Dendritic cell treated with granulocyte-macrophage colony-stimulating factor and Interleukin-4, amounts not matched to agents 40 ng/mL and 50 ng/mL, for 4 days (primary cell): ENCODE data around the gene GIMD1.

ENCODE experiments used
- H3K27ac Mint-ChIP-seq: one replicate; pipeline ENCODE4 v1.8.0; 2022; ENCODE audit warnings: mild to moderate bottlenecking, mixed read lengths
- H3K27me3 Mint-ChIP-seq: one replicate; pipeline ENCODE4 v1.8.0; 2022; ENCODE audit warnings: mild to moderate bottlenecking, mixed read lengths
- H3K36me3 Mint-ChIP-seq: one replicate; pipeline ENCODE4 v1.8.0; 2022; ENCODE audit warnings: low read depth, mixed read lengths
- H3K4me1 Mint-ChIP-seq: one replicate; pipeline ENCODE4 v1.8.0; 2022; ENCODE audit warnings: low read depth, mixed read lengths
- H3K4me3 Mint-ChIP-seq: one replicate; pipeline ENCODE4 v1.8.0; 2022; ENCODE audit warnings: mild to moderate bottlenecking, moderate library complexity, mixed read lengths
- H3K9me3 Mint-ChIP-seq: one replicate; pipeline ENCODE4 v1.8.0; 2022; ENCODE audit warnings: mixed read lengths
- intact Hi-C: fragments of 100-400 bp; cut with micrococcal nuclease; formaldehyde crosslinking; loops from one replicate; pipeline ENCODE4 v1.15.0; 2022

GIMD1 gene

GRCh38 chr4:106315968-106316772 lies 52.4 kb downstream of the GIMD1 start, which contains the start of the genes AIMP1 and TBCK:
Gene AIMP1, plus strand, starts transcription at chr4:106316550. Its CDS starts 8,460 bp downstream, at chr4:106325010.
Gene TBCK, minus strand, starts transcription at chr4:106316209. Its CDS starts 7,249 bp downstream, at chr4:106308960.
- H3K27me3 Mint-ChIP-seq, result no peaks in the 10 kb centered on the region
- no peaks in the 10 kb centered on the region for H3K9me3 Mint-ChIP-seq
- H3K4me3 Mint-ChIP-seq, result peak within 1 kb of the TSS; percentile 69
- no peak within 1 kb of the TSS for H3K27ac Mint-ChIP-seq
- peaks cover 16% of the 10 kb centered on the region for H3K4me1 Mint-ChIP-seq
- peaks cover 11% of the 10 kb centered on the region for H3K36me3 Mint-ChIP-seq
- intact Hi-C loops, result loop anchor here (5.0 kb wide), 1 partner anchor 609 kb away; the partner anchor contains the start of genes GSTCD and INTS12

DNA sequence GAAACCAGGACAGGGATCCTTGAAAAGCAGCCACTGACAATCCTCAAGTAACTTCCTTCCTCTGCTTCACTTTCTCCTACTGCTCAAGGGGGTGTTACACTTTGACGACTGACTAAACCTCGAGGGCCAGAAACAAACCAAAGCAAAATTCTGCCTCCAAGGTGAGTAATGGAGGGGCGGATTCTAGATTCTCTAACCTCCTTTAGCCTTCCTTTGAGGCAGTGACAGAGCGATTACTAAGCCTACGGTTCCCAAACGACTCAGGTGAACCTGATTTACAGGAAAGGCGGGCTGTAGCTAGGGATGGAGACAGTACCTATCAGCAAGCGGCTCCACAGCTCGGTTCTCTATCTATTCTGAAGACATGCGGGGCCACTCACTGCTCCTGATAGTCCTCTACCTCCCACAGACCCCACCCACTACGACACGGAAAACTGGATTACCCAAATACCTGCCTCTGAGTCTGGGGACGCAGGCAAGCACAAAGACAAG lies 53.1 kb downstream of the GIMD1 start:
- intact Hi-C loops, result loop anchor here (5.0 kb wide), 1 partner anchor 608 kb away; the partner anchor contains the start of genes GSTCD and INTS12
- H3K4me3 Mint-ChIP-seq, result no peak overlapping the region
- H3K27me3 Mint-ChIP-seq, result no peaks in the 10 kb centered on the region
- H3K9me3 Mint-ChIP-seq, result no peaks in the 10 kb centered on the region
- H3K4me1 Mint-ChIP-seq, result peaks cover 16% of the 10 kb centered on the region
- no peak overlapping the region for H3K27ac Mint-ChIP-seq
- H3K36me3 Mint-ChIP-seq, result peaks cover 4% of the 10 kb centered on the region

GRCh38 chr4:106314960-106315359 lies 53.6 kb downstream of the GIMD1 start:
- no peaks in the 10 kb centered on the region for H3K27me3 Mint-ChIP-seq
- no peak overlapping the region for H3K27ac Mint-ChIP-seq
- intact Hi-C loops, result loop anchor here (5.0 kb wide), 1 partner anchor 608 kb away; the partner anchor contains the start of genes GSTCD and INTS12
- peak overlapping the region; percentile 69 for H3K4me3 Mint-ChIP-seq
- H3K36me3 Mint-ChIP-seq, result no peaks in the 10 kb centered on the region
- H3K4me1 Mint-ChIP-seq, result peaks cover 16% of the 10 kb centered on the region
- H3K9me3 Mint-ChIP-seq, result no peaks in the 10 kb centered on the region

DNA sequence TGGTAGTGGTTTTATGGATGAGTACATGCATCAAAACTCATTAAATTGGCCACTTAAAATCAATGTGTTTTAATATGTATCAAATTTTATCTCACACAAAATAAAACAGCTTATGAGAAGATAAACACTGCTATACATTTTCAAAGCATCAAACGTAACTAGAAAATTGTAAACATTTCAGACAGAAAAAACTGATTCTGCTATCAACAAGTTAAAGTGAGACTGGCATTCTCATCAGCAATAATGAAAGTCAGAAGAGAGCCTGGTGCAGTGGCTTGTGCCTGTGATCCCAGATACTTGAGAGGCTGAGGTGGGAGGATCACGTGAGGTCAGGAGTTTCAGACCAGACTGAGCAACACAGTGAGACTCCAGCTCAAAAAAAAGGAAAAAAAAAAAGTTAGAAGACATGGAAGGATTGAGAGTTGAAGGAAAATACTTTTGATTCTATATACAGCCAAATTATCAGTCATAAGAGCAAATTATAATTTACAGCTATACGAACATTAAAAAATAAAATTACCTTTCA lies 55.5 kb downstream of the GIMD1 start:
- no peaks in the 10 kb centered on the region for H3K27me3 Mint-ChIP-seq
- peaks cover 8% of the 10 kb centered on the region for H3K36me3 Mint-ChIP-seq
- H3K27ac Mint-ChIP-seq, result no peak overlapping the region

DNA sequence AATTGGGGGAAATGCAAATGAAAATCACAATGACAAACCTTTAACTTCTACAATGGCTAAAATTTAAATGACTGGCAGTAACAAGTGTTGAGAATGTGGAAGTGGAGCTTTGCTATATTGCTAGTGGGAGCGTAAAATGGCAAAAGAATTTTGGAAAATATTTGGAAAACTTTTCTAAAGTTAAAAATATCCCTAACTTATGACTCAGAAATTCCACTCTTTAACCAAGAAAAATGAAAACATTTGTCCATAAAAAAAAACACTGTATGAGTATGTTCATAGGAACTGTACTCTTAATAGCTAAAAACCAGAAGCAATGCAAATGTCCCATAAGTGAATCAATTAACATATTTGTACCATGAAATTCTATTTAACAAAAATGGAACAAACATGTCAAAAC lies 56.2 kb downstream of the GIMD1 start:
- no peak overlapping the region for H3K27ac Mint-ChIP-seq
- no peaks in the 10 kb centered on the region for H3K27me3 Mint-ChIP-seq
- H3K9me3 Mint-ChIP-seq, result no peaks in the 10 kb centered on the region
- H3K36me3 Mint-ChIP-seq, result peaks cover 9% of the 10 kb centered on the region
- peaks cover 6% of the 10 kb centered on the region for H3K4me1 Mint-ChIP-seq
- intact Hi-C loops, result no loop called here
- no peak overlapping the region for H3K4me3 Mint-ChIP-seq

More for the DNA sequence above, 55.5 kb downstream of the GIMD1 start:
- intact Hi-C loops, result no loop called here
- no peaks in the 10 kb centered on the region for H3K9me3 Mint-ChIP-seq
- H3K4me1 Mint-ChIP-seq, result peaks cover 6% of the 10 kb centered on the region
- no peak overlapping the region for H3K4me3 Mint-ChIP-seq
